NCI-H1092 treated with DMSO at 0.1 percent for 48 hours (cell line): Measurements from ENCODE around the gene NRAP.

Experiments used
- DNase-seq: peaks from one replicate; lab custom pipeline; 2025; lab: John Stamatoyannopoulos, UW

The NRAP gene

GRCh38 chr10:113610631-113611601, 52.9 kb downstream of the NRAP start:
- no peak for DNase-seq

- DNase-seq = no peak
Measured at GRCh38 chr10:113609704-113610108, 54.1 kb downstream of the NRAP start.

- DNase-seq = no peak
Measured at GRCh38 chr10:113605268-113605978, 58.4 kb downstream of the NRAP start.

DNA sequence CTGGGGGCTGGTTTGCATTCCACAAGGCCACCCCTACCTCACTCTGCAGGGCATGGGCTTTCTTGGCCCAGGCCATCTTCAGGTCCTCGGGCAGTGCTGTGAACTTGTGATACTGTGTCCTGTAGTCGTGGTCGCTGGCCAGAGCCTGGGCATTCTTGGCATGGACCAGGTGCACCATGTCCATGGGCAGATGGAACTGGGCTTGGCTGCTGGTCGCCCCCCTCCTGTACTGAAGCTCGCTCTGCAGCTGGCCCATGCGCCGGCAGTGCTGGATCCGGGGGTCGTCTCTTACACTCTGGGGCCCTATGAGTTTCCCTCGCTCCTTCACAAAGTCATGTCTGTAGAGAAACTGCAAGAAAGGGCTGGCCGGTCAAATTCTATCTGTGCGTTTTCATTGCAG, 59.3 kb downstream of the NRAP start:
- no peak for DNase-seq

- DNase-seq = no peak
Measured at GRCh38 chr10:113603057-113603777, 60.6 kb downstream of the NRAP start.

DNA sequence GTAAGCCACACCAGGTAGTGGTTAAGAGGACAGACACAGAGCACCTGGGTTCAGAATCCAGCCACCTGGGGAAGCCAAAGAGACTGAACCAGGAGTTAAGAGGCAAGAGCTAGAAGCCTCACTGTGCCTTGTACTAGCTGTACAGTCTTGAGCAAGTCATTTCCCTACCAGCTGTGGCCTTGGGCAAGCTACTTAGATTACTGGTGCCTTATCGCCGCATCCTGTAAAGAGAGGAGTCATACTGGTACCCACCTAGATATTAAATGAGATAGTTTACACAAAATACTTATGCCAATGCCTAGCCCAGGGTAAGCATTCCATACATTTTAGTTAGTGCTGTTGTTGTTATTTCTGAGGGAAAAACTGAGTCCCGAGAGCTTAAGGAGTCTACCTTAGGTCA, 63.3 kb downstream of the NRAP start:
- no peak for DNase-seq

- DNase-seq = no peak
Measured at GRCh38 chr10:113594652-113595051, 69.2 kb downstream of the NRAP start.

DNA sequence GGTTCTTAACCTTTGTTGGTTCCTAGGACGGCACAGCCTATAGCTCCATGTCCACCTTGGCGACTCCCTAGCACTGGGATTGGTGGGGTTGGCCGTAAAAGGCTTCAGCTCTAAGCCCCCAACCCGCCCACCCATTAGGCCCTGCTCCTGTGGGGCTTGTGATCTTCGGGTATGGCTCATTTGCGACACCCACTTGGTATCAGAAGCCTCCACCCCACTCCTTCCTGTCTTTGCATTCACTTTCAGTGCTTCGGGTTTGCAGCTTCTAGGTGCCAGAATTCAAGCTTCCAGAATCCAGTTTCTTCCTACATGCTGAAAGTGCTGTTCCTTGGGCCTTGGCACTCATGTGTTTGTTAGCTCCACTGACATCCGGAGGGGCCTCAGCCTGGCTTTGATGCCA, 71.5 kb downstream of the NRAP start:
- no peak for DNase-seq

DNA sequence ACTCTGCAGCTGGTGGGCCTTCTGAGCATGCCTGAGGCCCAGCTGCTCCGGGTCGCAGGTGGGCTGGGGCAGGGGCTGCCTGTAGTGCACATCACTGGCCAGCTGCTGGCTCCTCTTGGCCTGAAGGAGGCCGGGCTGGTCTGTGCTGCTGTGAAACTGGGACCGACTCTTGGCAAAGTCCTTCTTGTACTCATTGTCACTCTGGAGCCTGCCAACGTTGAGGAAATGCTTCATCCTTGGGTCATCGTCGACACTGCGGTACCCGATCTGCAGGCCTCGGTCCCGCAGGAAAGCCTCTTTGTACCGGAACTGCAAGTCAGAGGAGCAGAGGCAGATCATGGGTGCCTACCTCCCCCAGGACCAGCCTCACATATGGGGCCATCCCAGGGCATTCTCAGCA, 73.3 kb downstream of the NRAP start:
- DNase-seq = no peak

- DNase-seq = no peak
Measured at GRCh38 chr10:113589201-113589770, 74.6 kb downstream of the NRAP start.

DNA sequence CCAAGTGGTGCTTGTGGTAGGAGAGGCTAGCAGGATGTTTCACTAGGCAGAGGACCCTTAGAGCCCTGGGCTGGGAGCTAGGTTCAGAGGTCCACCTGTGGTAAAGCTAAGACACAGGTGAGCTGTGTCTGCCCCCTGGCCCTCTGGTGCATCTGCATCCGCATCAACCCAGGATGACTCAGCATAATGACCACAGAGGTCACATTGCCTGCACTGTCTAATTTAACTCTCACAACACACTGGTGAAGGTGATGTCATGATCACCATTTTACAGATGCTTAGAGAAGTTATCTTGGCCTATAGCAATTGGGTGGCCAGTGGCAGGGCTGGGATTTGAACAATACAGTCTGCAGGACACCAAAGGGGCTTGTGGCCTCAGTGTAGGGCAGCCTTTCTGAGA, 77.9 kb downstream of the NRAP start:
- DNase-seq = no peak

GRCh38 chr10:113583571-113583970, 80.3 kb downstream of the NRAP start:
- DNase-seq = no peak

GRCh38 chr10:113581092-113581491, 82.7 kb downstream of the NRAP start:
- no peak for DNase-seq

DNA sequence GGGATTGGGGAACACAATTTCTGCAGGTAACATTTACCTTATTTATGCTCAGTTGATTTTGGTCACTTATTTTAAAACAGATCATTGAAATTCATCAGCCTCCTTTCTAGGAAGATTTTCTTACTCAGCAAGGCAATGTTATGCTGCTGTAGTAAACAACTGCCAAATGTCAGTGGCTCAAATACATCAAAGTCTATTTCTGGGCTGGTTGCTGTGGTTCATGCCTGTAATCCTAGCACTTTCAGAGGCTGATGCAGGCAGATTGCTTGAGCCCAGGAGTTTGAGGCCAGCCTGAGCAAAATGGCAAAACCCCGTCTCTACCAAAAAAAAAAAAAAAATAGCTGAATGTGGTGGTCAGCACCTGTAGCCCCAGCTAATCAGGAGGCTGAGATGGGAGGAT, 85.1 kb downstream of the NRAP start:
- no peak for DNase-seq

DNA sequence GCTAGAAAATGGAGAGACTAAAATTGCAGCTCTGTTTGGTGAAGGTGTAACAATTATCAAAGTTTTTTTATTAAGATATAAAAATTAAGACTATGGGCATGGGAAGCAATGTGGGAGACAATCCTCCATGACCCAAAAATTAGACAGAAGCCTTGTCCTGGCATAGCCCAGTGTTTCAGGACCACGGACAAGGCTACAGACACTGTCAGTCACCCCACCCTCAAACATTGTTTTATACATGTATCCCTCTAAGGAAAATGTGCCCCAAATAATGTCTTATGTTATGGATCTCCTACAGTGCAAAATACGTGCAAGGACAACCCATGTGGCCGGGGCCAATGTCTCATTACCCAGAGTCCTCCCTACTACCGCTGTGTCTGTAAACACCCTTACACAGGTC, 87.0 kb downstream of the NRAP start:
- DNase-seq = no peak

DNA sequence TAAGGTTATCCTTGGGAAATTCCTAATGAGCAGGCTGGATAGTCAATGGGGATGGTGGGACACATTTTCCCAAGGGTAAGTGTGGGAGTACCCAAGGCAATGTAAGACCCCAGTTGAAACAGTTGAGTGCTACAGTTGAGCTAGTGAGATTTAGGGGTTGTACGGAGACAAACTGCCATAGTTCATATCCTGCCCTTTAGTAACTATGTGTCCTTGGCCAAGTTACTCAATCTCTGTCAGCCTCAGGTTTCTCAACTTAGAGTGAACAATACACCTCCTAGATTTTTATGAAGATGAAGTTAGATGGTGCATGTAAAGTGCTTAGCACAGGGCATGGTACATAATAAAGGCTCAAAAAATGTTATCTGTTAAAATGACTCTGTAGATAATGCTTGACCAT, 90.5 kb downstream of the NRAP start:
- DNase-seq = no peak

DNA sequence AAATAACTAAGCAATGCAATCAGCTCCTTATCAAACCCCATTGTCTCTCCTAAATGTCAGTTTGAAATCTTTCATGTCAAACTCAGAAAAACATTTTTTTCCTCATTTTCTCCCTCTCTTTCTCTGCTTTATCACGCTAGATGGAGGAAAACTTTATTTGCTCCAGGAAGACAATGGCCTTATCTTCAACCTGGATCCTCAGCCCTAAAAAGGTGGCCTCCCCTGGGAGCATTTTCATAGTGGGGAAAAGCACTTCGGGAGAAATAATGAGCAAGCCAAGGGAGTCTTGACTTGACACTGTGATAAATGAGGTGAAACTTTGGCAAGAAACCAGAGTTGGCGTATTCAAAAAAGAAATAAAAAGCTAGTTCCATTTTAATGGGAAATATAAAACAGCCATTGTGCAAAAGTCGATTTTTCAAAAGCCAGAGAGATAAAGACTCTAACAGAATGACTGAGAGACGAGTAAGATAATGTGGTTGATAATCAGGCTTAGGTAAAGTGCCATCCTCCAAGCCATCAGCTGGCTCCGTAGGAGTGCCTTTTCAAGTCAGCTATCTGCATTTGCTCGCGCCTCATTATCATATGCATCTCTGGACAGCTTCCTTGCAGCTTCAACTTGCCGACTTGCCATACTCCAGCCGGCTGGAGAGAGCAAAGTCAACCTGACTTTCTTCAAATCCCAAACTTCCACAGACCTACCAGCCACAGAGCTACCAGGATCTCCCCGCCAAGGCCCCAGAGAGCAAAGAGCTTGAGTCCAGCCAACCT, 91.1 kb downstream of the NRAP start:
- DNase-seq = no peak

GRCh38 chr10:113569576-113569975, 94.3 kb downstream of the NRAP start:
- DNase-seq = no peak

DNA sequence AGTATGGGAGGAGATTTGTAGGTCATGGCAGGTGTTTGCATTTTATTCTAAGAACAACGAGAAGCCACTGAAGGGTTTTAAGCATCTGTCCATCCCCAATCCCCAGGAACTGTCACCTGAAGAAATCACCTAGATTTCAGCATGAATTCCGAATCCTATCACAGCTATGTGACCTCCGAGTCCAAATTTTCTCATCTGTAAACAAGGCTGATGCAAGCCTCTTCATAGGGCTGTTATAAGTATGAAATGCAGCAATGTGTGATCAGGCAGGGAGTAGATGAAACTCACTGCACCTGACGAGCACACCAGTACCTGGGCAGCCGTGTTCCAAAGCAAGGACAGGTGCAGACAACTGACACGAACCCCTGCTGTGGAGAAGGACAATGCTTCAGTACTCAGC, 97.0 kb downstream of the NRAP start:
- DNase-seq = peak; percentile 1

- no peak for DNase-seq
Measured at GRCh38 chr10:113565364-113565763, 98.5 kb downstream of the NRAP start.

DNA sequence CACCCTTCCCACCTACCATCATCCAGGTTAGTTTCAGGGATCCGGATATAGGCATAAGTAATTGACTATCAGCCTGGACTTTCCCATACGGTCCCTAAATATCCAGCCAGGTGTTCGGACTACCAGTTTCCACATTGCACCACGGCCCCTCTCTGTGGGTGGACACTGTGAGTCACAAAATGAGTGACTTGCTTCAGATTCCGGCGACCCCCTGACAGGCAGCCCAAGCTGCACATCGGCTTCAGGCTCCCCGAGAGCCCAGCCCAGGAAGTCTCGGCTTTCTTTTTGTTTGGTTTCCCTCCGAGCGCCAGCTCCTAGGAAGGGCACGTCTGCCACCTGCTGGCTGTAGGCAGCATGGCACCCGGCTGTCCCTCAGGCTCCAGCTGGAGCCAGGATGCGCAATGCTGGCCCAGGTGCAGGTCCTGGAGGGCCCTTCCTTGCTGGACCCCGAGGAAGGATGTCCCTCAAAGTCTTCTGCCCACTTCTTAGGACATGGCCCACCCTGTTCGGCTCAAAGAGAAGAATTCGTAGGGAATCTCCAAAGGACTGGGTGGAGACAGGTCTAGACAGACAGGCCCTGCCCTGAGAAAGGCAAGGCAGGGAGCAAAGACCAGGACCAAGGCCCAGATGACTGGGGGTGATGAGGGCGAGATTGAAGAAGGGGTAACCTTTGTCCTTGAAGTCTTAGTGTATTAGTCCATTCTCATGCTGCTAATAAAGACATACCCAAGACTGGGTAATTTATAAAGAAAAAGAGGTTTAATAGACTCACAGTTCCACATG, 100.3 kb downstream of the NRAP start:
- peak; percentile 59 for DNase-seq
